HG02938 (cell line): ENCODE measurements around the gene CYBA.
A peak's percentile ranks its signal among the peaks of the same experiment; 100 is the strongest.

ENCODE experiments used
- ATAC-seq: cut with Tn5 transposase; IDR thresholded peaks from one replicate; pipeline ENCODE4 v1.9.1; 2021; ENCODE audit warnings: mild to moderate bottlenecking, moderate library complexity; ENCODE audit not compliant: unreplicated experiment

CYBA gene

DNA sequence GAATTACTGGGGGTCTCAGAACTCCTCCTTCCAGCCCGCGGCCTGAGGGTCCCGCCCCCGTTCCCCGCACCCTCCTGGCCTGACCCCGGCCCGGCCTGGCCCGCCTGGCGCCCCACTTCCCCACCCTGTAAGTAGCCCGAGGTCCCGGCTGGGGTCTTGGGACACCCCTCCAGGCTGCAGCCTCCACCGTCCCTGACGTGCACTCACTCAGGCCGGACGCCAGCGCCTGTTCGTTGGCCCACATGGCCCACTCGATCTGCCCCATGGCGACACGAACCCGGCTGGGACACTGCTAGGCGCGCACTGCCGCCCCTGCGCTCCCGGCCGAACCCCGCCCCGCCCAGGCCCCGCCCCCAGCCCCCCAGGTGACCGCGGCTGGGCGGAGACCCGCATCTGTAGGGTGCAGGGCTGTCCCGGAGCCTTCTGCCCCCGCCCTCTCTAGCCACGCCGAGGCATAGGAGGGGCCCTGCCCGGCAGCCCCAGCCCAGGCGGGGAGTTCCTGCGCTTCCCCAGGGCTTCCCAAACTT, at the start of gene CYBA:
Gene CYBA, minus strand, starts transcription at position 305 of the 527 bp plus-strand sequence. Its CDS starts 40 bp downstream, at position 265.
- ATAC-seq: peak; percentile 63

DNA sequence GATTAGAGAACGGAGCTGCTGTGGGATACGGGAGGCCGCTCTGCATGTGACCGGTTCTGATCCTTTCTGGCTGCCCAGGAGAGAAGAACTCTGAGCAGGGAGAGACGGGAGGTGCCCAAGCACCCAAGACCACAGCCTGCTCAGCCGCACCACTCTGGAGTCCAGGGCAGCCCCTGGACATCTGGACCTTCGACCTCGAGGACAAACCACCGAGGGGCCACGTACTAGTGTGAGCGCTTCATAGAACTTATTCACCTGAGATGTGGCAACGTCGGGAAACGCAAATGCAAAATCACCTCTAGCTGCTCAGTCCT, 49.4 kb upstream of the CYBA start:
- no peak for ATAC-seq

DNA sequence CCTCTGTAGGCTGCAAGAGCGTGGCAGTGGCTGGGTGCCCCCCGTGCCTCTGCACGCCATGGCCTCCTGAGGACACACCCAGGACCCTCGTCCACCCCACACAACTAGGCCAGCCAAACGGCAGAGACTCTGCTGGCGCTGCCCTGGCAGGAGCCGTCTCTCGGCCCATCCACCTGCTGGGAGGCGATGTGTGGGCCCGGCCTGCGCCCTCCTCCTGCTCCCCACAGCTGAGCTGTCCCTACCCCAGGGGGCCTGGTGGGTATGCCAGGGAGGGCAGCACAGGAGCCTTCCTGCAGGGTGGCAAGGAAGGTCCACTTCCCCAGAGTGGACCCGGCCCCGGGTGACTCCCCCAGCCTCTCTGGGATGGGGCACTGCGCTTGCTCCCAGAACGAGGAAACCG, 48.3 kb upstream of the CYBA start:
- no peak for ATAC-seq

DNA sequence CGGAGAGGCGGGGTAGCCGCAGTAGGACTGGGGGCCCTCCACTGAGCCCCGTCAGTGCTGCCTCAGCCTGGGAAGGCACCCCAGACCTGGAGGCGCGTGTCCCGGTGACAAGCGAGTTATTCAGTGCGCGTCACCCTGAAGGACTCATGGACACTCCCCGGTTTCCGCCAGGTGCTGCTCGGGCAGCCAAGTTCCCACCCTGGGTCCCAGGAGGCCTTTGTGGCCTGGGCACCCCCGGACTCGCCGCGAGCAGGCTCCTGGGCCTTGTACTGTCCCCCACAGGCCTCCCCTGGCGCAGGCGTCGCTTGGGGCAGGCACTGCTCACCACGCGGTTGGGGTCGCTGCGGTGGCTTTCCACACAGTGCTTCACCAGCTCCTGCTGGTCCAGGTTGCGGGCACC, 47.8 kb upstream of the CYBA start:
- ATAC-seq: no peak

DNA sequence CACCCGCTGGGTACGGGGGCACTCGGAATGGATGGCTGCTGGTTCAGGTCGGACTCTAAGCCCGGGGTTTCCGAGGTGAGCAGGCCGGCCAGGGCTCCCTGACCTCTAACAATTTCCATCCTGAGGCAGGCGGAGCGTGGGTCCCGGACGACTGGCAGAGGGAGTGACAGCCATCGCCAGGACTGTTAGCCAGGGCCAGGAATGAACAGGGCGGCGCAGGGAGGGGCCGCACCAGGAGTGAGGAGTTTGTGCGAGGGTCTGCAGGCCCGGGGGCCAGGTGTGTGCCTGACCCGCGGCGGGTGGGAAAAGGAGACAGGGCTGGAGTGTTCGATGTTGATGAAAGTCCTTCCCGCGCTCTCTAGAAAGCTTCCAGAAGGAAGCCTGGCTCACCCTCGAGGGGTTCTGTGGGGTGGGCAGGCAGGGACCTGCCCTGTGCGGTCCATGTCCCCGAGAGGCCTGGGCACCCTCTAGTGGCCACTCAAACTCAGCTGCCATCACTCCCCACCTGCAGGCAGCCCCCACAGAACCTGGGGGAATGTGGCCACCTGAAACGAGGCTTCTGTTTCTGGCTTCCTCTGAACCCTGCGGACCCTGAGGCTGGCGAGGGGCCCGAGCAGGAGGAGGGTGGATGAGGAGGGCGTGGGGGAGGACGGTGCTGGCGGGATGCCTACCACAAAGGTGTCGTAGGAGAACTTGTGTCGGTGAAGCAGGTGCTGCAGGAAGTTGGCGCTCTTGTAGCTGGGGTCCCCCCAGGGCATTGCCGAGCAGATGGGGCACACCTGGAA, 47.2 kb upstream of the CYBA start:
- ATAC-seq: no peak

DNA sequence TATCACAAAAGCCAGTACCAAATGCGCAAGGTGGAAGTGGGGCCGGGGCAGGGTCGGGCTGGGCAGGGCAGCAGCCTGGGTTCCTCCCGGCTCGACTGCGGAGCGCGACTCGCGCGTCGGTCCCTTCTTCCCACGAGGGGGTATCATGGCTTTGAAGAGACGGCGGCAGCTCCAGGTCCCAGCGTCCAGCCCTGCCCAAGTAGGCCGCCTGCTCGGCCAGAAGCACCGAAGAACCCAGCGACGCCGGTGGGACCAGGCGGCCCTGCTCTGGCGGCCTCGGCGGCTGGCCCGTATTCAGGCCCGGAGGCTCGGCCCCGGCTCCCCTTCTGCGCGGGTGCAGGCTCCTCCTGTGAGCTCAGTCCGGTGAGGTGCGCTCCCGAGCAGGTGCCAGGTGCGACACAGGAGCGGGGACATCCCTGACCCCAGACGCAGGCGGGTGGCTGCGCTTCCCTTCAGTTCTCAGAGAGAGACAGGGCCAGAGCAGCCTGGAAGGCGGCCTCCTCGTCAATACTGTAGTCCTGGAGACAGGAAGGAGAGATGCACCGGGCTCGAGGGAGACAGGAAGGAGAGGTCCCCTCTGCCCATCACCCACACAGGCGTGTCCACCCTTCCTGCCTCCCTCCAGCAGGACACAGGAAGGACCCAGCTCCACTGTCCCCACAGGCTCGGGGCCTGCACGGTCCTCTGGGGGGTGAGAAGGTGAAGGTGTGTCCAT, 46.4 kb upstream of the CYBA start:
- no peak for ATAC-seq

DNA sequence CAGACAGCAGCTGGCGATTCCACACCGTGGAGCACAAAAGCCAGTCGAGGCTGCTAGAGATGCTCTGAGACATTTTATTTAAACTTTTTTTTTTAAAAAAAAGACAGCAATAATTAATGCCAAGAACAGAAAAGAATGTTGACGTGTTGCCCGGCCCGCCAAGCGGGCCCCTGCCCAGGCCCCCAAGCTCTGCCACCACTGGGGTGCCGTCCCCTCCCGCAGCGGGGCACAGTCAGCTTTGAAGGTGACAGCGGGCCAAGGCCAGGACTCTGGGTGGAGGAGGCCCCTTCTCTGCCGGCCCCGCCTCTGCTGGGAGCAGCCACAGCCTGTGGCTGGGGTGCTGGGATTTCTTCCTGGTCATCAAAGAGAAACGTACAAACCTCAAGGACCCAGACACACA, 45.6 kb upstream of the CYBA start:
- ATAC-seq: no peak

DNA sequence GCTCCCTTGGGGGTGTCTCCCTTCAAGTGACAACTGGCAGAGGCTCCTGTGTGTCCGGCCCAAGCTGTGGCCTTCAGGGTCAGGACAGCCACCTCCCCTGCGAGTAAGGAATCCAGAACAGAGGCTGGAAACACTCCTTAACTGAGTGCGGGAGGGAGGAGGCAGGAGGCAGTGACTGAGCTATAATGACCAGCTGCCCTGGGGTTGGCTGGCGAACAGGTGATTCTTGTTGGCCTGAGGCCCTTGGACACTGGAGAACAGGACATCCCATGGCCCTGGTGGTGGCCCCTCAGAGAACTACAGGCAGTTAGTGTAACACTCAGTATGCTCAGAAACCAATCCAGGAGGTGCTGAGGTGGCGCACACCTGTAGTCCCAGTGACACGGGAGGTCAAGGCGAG, 44.9 kb upstream of the CYBA start:
- no peak for ATAC-seq

DNA sequence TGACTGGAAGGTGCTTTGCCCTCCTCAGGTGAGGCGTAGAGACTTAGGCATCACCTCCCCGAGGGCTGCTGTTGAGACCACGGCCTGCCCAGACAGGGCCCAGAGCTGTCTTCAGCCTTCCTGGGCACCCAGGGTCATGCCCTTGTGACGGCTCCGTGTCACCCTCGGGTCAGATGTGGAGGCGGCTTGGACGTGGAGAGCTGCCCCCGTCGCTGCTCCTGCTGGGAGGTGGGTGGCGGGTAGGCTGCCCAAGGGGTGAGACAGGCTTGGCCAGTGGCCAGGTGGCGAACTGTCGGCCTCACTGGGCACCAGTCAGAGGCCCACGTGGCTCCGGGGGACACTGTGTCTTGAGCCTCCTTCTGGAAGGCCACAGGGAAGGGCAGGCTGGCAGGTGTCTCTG, 44.4 kb upstream of the CYBA start:
- ATAC-seq: no peak

DNA sequence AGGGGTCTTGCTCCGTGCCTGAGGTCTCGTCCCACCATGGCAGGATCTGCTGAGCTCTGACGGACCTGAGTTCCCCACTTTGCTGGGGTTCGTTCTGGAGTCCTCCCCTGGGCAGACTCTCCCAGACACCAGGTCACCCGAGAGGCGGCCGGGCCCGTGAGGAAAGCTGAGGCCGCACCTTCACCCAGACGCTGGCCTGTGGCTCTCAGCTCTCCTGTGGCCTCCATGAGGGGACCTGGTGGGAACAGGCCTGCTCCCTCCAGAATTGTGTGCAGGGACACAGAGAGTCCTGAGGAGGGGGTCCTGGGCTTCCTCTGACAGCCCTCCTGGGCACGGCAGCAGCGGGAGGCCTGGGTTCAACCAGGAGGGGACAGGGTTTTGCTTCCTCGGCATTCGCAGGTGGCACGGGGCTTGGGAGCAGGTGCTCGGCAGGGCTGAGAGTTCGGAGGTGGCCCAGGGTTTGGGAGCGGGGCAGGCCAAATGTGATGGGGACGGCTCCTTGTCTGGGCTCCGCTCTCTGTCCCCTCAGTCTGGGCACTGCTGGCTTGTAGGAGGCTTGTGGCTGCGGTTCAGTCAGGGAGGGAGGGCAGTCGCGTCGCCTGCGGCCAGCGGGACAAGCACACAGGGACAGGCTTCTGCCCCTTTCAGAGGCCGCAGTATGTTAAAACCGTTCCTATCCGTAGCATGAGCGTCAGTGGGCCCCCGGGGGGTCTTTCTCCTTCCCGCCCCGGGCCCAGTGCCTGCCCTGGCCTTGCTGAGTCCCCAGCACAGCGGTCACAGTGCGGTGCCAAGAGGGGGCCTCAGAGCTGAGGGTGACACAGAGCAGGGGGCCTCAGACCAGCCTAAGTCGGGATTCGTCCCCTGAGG, 43.6 kb upstream of the CYBA start:
- ATAC-seq: no peak

DNA sequence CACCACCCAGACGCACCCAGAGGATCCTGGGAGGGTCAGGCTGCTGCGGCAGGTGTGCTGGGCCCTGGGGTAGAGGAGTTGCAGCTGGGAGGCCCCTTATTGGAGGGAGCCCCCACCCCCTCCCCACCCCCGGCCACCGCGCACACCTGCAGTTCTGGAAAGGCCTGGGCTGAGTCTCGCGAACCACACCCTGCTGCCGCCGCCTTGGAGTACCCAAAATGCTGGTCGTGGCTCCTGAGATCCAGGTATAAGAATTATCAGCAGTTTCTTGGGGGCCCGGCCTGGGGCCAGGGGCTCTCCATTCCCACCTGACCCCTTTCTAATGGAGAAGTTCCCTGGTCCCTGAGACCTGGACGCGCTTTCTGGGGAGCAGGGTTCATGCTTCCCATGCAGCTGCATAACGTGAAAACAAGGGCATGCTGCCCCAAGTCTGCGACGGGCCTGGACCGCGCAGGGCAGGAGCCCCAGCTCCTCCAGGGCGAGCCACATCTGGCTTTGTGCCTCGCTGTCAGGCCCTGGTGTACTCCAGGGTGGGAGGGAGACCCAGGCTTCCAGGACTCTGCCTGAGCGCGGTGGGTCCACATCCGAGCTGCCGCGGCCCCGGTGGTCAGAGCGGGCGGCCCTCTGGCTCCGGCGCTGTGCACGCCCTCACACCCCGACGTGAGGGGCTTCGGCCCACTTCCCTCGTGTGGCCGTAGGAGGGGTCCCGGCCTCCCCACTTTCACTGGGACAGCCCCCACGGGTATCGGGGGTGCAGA, 42.7 kb upstream of the CYBA start:
- ATAC-seq: no peak

DNA sequence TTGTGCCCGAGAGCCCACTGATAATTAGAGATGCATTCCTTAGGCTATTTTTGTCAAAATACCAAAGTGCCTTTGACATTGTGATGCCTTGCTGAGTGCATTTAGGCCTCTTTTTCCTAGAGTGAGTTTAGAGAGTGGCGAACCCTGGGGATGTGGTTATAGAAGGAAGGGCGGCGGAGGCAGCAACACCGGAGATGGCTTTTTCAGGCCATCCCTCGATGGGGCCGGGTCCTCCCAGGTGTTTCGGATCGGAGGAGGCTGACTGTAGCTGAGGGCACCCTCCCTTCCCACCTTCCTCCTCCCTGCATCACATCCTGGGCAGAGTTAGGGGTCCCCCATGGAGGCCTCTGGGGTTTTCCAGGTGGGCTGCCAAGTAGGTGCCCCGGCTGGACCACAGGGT, 42.0 kb upstream of the CYBA start:
- ATAC-seq: no peak

DNA sequence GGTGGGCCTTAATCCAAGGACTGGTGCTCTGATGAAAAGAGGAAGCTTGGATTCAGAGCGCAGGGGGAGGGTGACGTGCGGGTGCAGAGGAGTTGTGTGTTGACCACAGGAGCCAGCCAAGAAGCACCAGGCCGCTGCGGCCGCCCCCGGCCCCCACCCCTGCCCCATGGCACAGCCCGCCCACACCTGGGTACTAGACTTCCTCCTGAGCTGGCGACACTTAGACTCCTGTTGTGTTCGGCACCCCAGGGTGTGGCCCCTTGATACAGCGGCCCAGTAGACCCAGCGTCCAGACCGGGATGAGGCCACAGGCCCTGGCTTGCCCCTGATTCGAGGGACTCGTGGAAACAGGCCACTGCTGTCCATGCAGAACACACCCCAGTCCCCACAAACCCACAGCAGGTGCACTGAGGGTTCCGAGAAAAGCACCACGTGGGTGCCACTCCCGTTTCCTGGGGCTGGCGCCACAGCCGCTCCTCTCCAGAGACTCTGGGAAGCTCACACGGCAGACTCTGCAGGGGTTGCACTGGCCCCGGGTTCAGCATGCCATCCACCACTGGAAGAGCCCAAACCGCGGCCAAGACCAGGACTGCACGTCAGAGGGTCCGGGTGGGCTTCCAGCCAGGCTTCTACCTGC, 41.2 kb upstream of the CYBA start:
- no peak for ATAC-seq

DNA sequence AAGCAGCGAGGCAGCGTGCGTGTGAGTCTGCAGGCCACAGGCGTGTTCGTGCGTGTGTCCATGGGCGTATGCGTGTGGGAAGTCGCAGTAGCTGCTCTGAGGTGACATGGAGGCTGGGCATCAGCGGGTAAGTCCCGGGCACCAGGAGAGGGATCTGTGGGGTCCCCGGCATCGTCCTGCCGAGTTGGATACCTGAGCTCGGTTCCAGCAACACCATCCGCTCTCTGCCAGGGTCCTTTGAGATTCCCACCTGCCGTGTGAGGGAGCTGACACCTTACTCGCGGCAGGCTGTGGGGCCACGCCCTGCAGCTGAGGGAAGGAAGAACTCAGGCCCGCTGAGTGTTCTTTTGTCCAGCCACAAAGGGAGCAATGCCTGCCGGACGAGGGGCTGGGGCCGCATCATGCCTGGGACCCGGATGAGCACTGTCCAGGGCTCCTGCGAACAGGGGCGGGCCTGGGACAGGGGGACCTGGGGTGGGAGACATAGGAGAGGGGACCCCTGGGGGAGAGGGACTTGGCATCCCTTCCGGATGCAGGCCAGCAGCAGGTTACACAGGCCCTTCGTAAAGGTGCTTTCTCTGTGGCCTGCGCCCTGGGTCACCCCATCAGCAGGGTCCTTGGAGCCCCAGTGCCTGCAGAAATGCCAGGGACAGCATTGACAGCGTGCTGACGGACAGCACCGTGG, 40.4 kb upstream of the CYBA start:
- ATAC-seq: no peak

DNA sequence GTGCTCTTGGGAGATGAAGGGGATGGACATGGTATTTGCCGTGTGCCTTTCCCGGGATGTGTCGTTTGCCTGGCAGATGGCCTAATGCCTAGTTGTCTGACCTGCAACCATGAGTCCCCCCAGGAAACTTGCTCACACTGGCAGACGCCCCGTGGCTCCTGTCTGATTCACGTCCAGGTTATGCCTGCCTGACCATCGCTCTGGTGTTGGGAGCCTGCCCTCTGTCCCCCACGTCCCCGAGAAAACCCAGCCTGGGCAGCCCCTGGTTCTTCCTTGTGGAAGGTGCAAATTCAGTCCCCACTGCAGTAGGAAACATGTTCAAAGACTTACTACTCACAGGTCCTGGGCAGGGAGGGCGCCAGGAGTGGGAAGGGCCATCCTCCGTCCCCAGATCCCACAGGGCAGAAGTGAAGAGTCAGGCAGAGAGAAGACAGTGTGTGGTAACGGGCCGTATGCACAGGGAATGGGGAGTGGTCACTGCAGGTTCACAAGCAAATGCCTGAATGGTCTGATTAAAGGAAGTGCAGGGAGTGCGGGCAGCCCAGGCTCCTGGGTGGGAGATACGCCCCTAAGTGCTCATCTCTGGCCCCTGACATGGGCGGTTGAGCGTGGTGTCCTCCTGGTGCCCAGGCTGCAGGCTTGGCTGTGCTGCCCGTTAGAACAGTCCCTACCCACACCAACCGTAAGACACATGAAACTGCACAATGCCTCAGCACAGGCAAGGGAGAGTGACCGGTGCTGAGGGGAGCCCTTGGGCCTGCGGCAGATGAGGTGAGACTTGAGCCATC, 39.7 kb upstream of the CYBA start:
- no peak for ATAC-seq

DNA sequence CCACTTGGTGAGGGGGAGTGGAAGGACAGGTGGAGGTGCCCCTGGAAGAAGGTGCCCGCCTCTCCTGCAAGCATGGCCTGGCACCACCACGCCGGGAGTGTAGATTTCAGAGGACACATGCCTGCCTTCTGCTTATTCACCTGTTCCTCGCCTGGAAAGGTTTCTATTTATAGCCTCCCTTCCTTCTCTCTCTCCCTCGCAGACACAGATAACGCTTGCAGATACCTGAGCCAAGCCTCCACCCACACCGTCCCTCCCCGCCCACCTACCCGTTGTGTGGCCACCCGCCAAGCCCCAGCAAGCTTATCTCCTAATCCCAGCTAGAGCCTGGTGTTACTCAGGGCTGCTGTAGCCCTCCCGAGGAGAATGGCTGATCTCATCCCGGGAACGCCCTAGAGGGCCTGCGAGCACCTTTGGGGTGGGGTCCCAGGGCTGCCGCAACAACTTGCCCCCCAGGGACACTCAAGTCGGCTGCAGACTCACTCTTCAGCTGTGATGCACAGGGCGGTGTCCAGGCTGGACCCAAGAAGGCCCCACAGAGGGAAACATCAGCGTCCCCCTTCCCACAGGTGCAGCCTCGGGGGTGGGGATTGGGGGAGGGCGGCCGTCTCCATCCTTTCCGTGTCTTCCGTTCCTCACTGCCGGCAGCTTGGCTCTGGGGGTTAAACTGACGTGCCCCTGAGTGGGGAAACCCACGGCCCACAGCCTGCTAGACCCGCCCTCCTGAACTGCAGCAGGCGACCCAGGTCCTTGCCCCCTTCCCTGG, 37.3 kb upstream of the CYBA start:
- no peak for ATAC-seq

DNA sequence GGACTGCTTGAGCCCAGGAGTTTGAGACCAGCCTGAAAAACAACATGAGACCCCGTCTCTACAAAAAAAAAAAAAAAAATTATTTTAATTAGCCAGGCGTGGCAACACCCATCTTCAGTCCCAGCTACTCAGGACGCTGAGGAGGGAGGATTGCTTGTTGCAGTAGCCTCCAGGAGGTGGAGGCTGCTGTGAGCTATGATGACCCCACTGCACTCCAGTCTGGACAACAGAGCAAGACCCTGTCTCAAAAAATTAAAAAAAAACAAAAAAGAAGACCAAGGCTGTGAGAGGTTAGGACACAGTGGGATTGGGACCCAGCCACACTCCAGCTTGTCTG, 36.8 kb upstream of the CYBA start:
- no peak for ATAC-seq

DNA sequence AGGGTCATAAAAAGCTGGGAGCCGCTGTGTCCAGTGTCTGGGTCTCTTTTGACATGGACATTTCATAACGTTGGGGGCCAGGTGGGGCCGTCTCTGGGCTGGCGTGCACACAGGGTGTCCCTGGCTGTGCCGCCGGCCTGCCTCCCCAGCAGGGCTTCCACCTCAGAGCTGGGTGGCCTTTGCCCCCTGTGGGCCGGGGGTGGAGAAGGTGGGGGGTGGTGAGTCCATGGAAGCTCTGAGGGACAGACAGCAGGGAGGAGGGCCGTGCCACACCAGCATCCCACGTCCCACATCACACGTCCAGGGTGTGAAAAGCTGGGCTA, 36.4 kb upstream of the CYBA start:
- no peak for ATAC-seq
